GM18907 (cell line): ENCODE results near the gene PTPN2.

ENCODE experiments used
- ATAC-seq: cut with Tn5 transposase; IDR thresholded peaks from one replicate; pipeline ENCODE4 v1.9.1; 2021; ENCODE audit warnings: mild to moderate bottlenecking, moderate library complexity; ENCODE audit not compliant: unreplicated experiment

The PTPN2 gene

GRCh38 chr18:12828116-12829051 is 55.7 kb downstream of the PTPN2 start:
- ATAC-seq: no peak

GRCh38 chr18:12827588-12827987 is 56.4 kb downstream of the PTPN2 start:
- ATAC-seq: no peak

GRCh38 chr18:12825230-12825629 is 58.8 kb downstream of the PTPN2 start:
- ATAC-seq: no peak

GRCh38 chr18:12823892-12824291 is 60.1 kb downstream of the PTPN2 start:
- no peak for ATAC-seq

- ATAC-seq: no peak
These were observed 62.6 kb downstream of the PTPN2 start for GRCh38 chr18:12821408-12821807.

- no peak for ATAC-seq
These were observed 63.5 kb downstream of the PTPN2 start for GRCh38 chr18:12820506-12820905.

- ATAC-seq: no peak
These were observed 64.2 kb downstream of the PTPN2 start for GRCh38 chr18:12819841-12820240.

- peak; percentile 82 for ATAC-seq
These were observed 64.7 kb downstream of the PTPN2 start for GRCh38 chr18:12819322-12819721.

GRCh38 chr18:12818243-12818642 is 65.8 kb downstream of the PTPN2 start:
- ATAC-seq: no peak

GRCh38 chr18:12816451-12816850 is 67.6 kb downstream of the PTPN2 start:
- ATAC-seq: no peak

GRCh38 chr18:12811191-12811950 is 72.7 kb downstream of the PTPN2 start:
- ATAC-seq: no peak

GRCh38 chr18:12803069-12803936 is 80.7 kb downstream of the PTPN2 start:
- no peak for ATAC-seq

- ATAC-seq: no peak
These were observed 81.5 kb downstream of the PTPN2 start for GRCh38 chr18:12802538-12802937.

- no peak for ATAC-seq
These were observed 87.6 kb downstream of the PTPN2 start for GRCh38 chr18:12796448-12796847.

GRCh38 chr18:12791610-12792009 is 92.4 kb downstream of the PTPN2 start:
- ATAC-seq: no peak

- no peak for ATAC-seq
These were observed 97.4 kb downstream of the PTPN2 start for GRCh38 chr18:12786669-12787068.

- no peak for ATAC-seq
These were observed 100.5 kb downstream of the PTPN2 start for GRCh38 chr18:12783524-12783923.

- ATAC-seq: no peak
These were observed 101.5 kb downstream of the PTPN2 start for GRCh38 chr18:12782521-12782920.

- no peak for ATAC-seq
These were observed 104.6 kb downstream of the PTPN2 start for GRCh38 chr18:12779456-12779855.

GRCh38 chr18:12779043-12779442 is 105.0 kb downstream of the PTPN2 start:
- ATAC-seq: no peak

- ATAC-seq: no peak
These were observed 106.5 kb downstream of the PTPN2 start for GRCh38 chr18:12777500-12777944.
